ENCODE measurements around the gene MYT1. TPM values are rescaled to one million over a fixed set of nuclear protein-coding genes. Genes with fewer than 3 reads are reported as not detected.

The MYT1 gene
- total and polyA plus RNA-seq, 9 of the 15 experiments (the other 6 are each of a cell fraction or from before 2014, with no cell fraction given), result 0.02 to 0.12 (median 0.06) TPM; not detected in 4

- Histone ChIP-seq H3K27me3 (ENCODE audit: control insufficient read depth in 2 of 2, insufficient read depth in 2 of 2, low read length in 2 of 2) (peaks cover 27 to 85% of the 10 kb centered on the region in 2 experiments; a peak in 4 of 5 replicates), H4K20me1 (replicated peaks; ENCODE audit: control insufficient read depth, insufficient read depth, low read length) (no peaks in the 10 kb centered on the region; the same call in none of the 2 replicates), H3K4me3 (no peak overlapping the region), H3K9me1 (ENCODE audit: control insufficient read depth, insufficient read depth, low read length) (no peaks in the 10 kb centered on the region), H3K4me1 (replicated peaks in 1 of 2; ENCODE audit: control insufficient read depth in 2 of 2, insufficient read depth in 2 of 2, low read length in 2 of 2) (peaks cover 0 to 16% of the 10 kb centered on the region in 2 experiments; a peak in 2 of 5 replicates), H3K9ac (ENCODE audit: insufficient read depth in 1 of 2, low read depth in 2 of 2, low read length in 2 of 2) (no peak overlapping the region), H3K79me2 (ENCODE audit: control insufficient read depth, insufficient read depth, low read length) (no peaks in the 10 kb centered on the region), H2AFZ (ENCODE audit: low read depth, low read length) (no peak overlapping the region), H3K9me3 (replicated peaks; ENCODE audit: control insufficient read depth, insufficient read depth, low read depth, low read length) (no peaks in the 10 kb centered on the region), H3K27ac (ENCODE audit: extremely low read depth, low read depth, low read length) (no peak overlapping the region), H3K36me3 (ENCODE audit: control insufficient read depth, insufficient read depth, low read length) (no peaks in the 10 kb centered on the region), H3K4me2 (ENCODE audit: insufficient read depth, low read length) (no peak overlapping the region)
- ATAC-seq (no peak), DNase-seq (ENCODE audit: extremely low read depth in 1 of 4, low spot score in 3 of 4) (no peak), FAIRE-seq (no peak)
- 0 out of 2 replicates have a peak, but pooled peaks have one; percentile 17 for TF ChIP-seq PKNOX1 (IDR thresholded peaks at IDR 0.05)
- no peak for TF ChIP-seq PCBP1 (IDR thresholded peaks at IDR 0.05; ENCODE audit: low read depth, low read length, poor library complexity, severe bottlenecking)
- ChIA-PET CTCF (ENCODE audit: low intra/inter-chr PET ratio) (no interaction called here), POLR2A (interaction anchor here (3.8 kb wide), 1 partner anchor 13 kb away, joined by 20 read pairs; the partner anchor contains the start of gene PCMTD2)
- intact Hi-C loops (cut with micrococcal nuclease), result no loop called here
- in situ Hi-C loops (cut with MboI), result no loop called here
- no TSS peak for BruUV-seq (replicated peaks)
- WGBS (ENCODE audit: insufficient coverage, low coverage, missing lambda C conversion rate), result 31% methylated on average over 19 of the region's 19 CpGs
These were observed 77.9 kb downstream of the MYT1 start for GRCh38 chr20:64242003-64242796.
